Occipital lobe (tissue), 2 donors: ENCODE data around the gene ETV3L. TPM values are rescaled to one million over a fixed set of nuclear protein-coding genes. Genes with fewer than 3 reads are reported as not detected.

Experiments
- DNase-seq: peaks from one replicate; lab custom pipeline; 2025; lab: John Stamatoyannopoulos, UW
- total RNA-seq: library from RNA; depleted of rRNA; stranded (reverse); fragments of >200 nt; gene quantifications from one replicate; pipeline ENCODE4 v1.2.3, GENCODE V29; 2014

Gene ETV3L
- total RNA-seq, result not detected

GRCh38 chr1:157099633-157100009, at the start of gene ETV3L:
Gene ETV3L, minus strand, starts transcription at chr1:157099808. Its CDS starts 285 bp downstream, at chr1:157099523.
- no peak for DNase-seq

GRCh38 chr1:157147906-157148700, 48.5 kb upstream of the ETV3L start:
- DNase-seq, result no peak

GRCh38 chr1:157147037-157147436, 47.4 kb upstream of the ETV3L start:
- no peak for DNase-seq

GRCh38 chr1:157146244-157146643, 46.6 kb upstream of the ETV3L start:
- no peak for DNase-seq

- no peak for DNase-seq
Measured at GRCh38 chr1:157145076-157145475, 45.5 kb upstream of the ETV3L start.

GRCh38 chr1:157144509-157144908, 44.9 kb upstream of the ETV3L start:
- no peak for DNase-seq

- DNase-seq, result no peak
Measured at GRCh38 chr1:157142765-157143423, 43.3 kb upstream of the ETV3L start.

- no peak for DNase-seq
Measured at GRCh38 chr1:157142201-157142600, 42.6 kb upstream of the ETV3L start.

GRCh38 chr1:157141212-157141855, 41.7 kb upstream of the ETV3L start:
- no peak for DNase-seq

- no peak for DNase-seq
Measured at GRCh38 chr1:157140063-157140588, 40.5 kb upstream of the ETV3L start.

- DNase-seq, result no peak
Measured at GRCh38 chr1:157139052-157139715, 39.6 kb upstream of the ETV3L start.

- peak; percentile 86 for DNase-seq
Measured at GRCh38 chr1:157138220-157139051, 38.8 kb upstream of the ETV3L start, which contains the start of gene ETV3. Gene ETV3, minus strand, starts transcription at chr1:157138395. Its CDS starts 2,043 bp downstream, at chr1:157136352.

- DNase-seq, result no peak
Measured at GRCh38 chr1:157137408-157138219, 38.0 kb upstream of the ETV3L start.

GRCh38 chr1:157137046-157137407, 37.4 kb upstream of the ETV3L start:
- no peak for DNase-seq

GRCh38 chr1:157136133-157136532, 36.5 kb upstream of the ETV3L start:
- no peak for DNase-seq

- no peak for DNase-seq
Measured at GRCh38 chr1:157135646-157136045, 36.0 kb upstream of the ETV3L start.

- DNase-seq, result no peak
Measured at GRCh38 chr1:157135070-157135469, 35.5 kb upstream of the ETV3L start.

GRCh38 chr1:157134442-157134841, 34.8 kb upstream of the ETV3L start:
- DNase-seq, result no peak

- no peak for DNase-seq
Measured at GRCh38 chr1:157133426-157133825, 33.8 kb upstream of the ETV3L start.

- DNase-seq, result no peak
Measured at GRCh38 chr1:157132616-157133167, 33.1 kb upstream of the ETV3L start.
